ENCODE results near the gene SEMA6D. TPM values are rescaled to one million over a fixed set of nuclear protein-coding genes. Genes with fewer than 3 reads are reported as not detected.

Gene SEMA6D
- total RNA-seq, 1 donor = 8.0 TPM

DNA sequence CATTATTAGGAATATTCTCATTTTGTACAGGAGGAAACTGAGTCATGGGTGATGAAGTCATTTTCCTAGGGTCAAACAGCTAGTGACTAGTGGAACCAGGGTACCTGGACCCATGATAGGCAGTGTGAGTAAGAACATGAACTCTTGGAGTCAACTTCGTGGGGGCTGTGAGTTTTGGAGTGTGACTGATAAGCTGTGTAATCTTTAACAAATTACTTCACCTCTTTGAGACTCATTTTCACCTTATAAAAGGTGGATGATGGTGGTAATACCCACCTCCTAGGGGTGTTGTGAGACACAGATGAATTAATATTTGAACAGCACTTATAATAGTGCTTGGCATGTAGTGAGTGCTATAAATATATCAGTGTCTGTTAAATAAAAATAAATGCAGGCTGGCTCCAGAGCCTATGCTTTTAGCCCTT is 9.1 kb downstream of the SEMA6D start:
- no peaks in the 10 kb centered on the region for H3K9me3 ChIP-seq (ENCODE audit: low read depth, low read length)
- H3K27ac ChIP-seq (ENCODE audit: low read depth, low read length) = no peak overlapping the region
- H3K4me2 ChIP-seq (ENCODE audit: insufficient read depth, low read length) = no peak overlapping the region
- no peak overlapping the region for H2AFZ ChIP-seq (ENCODE audit: low read length)
- no peaks in the 10 kb centered on the region for H3K79me2 ChIP-seq (ENCODE audit: insufficient read depth, low read length)
- no peak for DNase-seq (ENCODE audit: insufficient read length, low spot score, missing footprints)
- H3K4me3 ChIP-seq (ENCODE audit: insufficient read depth, low read length) = no peak overlapping the region
- H3K36me3 ChIP-seq (ENCODE audit: insufficient read depth, low read length) = no peaks in the 10 kb centered on the region
- no peaks in the 10 kb centered on the region for H4K20me1 ChIP-seq (ENCODE audit: insufficient read depth, low read length)
- TF ChIP-seq, protein P1, sequence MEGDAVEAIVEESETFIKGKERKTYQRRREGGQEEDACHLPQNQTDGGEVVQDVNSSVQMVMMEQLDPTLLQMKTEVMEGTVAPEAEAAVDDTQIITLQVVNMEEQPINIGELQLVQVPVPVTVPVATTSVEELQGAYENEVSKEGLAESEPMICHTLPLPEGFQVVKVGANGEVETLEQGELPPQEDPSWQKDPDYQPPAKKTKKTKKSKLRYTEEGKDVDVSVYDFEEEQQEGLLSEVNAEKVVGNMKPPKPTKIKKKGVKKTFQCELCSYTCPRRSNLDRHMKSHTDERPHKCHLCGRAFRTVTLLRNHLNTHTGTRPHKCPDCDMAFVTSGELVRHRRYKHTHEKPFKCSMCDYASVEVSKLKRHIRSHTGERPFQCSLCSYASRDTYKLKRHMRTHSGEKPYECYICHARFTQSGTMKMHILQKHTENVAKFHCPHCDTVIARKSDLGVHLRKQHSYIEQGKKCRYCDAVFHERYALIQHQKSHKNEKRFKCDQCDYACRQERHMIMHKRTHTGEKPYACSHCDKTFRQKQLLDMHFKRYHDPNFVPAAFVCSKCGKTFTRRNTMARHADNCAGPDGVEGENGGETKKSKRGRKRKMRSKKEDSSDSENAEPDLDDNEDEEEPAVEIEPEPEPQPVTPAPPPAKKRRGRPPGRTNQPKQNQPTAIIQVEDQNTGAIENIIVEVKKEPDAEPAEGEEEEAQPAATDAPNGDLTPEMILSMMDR (IDR thresholded peaks at IDR 0.05; ENCODE audit: extremely low read depth, low read depth, low read length) = no peak
- H3K27me3 ChIP-seq (ENCODE audit: insufficient read depth, low read length) = peaks cover 8% of the 10 kb centered on the region
- no peaks in the 10 kb centered on the region for H3K4me1 ChIP-seq (ENCODE audit: insufficient read depth, low read length)

DNA sequence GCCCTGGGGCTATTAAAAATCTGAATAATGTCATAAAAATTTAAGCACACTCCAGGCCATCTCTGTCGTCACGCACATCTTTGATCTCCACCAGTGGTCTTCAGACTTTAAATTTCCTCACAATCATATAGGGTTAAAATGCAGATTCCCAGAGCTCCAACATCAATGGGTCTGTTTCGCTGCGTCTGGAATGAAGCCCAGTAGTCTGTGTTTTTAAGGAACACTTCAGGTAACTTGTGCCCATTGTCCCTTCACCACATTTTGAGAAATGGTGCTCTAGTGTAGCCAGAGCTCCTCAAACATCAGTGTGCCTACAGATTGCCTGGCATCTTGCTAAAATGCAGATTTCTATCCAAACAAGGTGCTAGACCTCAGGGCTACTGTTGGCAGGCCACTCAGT is 9.8 kb downstream of the SEMA6D start:
- TF ChIP-seq, protein P1 (IDR thresholded peaks at IDR 0.05; ENCODE audit: extremely low read depth, low read depth, low read length) = no peak
- Histone ChIP-seq H3K4me3 (ENCODE audit: insufficient read depth, low read length) (no peak overlapping the region), H4K20me1 (ENCODE audit: insufficient read depth, low read length) (no peaks in the 10 kb centered on the region), H3K36me3 (ENCODE audit: insufficient read depth, low read length) (no peaks in the 10 kb centered on the region), H3K79me2 (ENCODE audit: insufficient read depth, low read length) (no peaks in the 10 kb centered on the region), H3K9me3 (ENCODE audit: low read depth, low read length) (no peaks in the 10 kb centered on the region), H2AFZ (ENCODE audit: low read length) (no peak overlapping the region), H3K4me2 (ENCODE audit: insufficient read depth, low read length) (no peak overlapping the region), H3K27ac (ENCODE audit: low read depth, low read length) (no peak overlapping the region), H3K4me1 (ENCODE audit: insufficient read depth, low read length) (no peaks in the 10 kb centered on the region), H3K27me3 (ENCODE audit: insufficient read depth, low read length) (peaks cover 4% of the 10 kb centered on the region)
- no peak for DNase-seq (ENCODE audit: insufficient read length, low spot score, missing footprints)

DNA sequence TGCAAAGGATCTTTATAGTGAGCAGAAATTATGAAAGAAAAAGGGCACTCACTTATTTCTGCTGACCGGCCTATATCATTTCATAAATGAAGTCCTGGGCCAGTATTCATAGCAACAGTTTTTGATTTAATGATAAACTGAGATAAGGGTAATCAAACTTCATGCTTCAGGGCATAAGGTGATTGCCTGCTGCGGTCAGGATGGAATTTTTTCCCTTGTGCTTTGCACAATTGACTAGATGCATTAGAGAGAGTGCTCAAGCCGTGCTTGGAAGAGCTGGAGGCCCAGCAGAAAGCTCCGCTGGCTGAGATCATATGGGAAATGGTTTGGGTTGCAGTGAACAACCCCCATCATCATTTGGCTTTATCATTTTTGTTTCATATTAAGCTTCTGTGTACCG is 10.4 kb downstream of the SEMA6D start:
- Histone ChIP-seq H3K9me3 (ENCODE audit: low read depth, low read length) (no peaks in the 10 kb centered on the region), H3K79me2 (ENCODE audit: insufficient read depth, low read length) (no peaks in the 10 kb centered on the region), H3K4me3 (ENCODE audit: insufficient read depth, low read length) (no peak overlapping the region), H3K27ac (ENCODE audit: low read depth, low read length) (no peak overlapping the region), H3K4me2 (ENCODE audit: insufficient read depth, low read length) (no peak overlapping the region), H3K36me3 (ENCODE audit: insufficient read depth, low read length) (no peaks in the 10 kb centered on the region), H3K27me3 (ENCODE audit: insufficient read depth, low read length) (peaks cover 4% of the 10 kb centered on the region), H2AFZ (ENCODE audit: low read length) (no peak overlapping the region), H3K4me1 (ENCODE audit: insufficient read depth, low read length) (no peaks in the 10 kb centered on the region), H4K20me1 (ENCODE audit: insufficient read depth, low read length) (no peaks in the 10 kb centered on the region)
- DNase-seq (ENCODE audit: insufficient read length, low spot score, missing footprints) = no peak
- TF ChIP-seq, protein P1 (IDR thresholded peaks at IDR 0.05; ENCODE audit: extremely low read depth, low read depth, low read length) = no peak

DNA sequence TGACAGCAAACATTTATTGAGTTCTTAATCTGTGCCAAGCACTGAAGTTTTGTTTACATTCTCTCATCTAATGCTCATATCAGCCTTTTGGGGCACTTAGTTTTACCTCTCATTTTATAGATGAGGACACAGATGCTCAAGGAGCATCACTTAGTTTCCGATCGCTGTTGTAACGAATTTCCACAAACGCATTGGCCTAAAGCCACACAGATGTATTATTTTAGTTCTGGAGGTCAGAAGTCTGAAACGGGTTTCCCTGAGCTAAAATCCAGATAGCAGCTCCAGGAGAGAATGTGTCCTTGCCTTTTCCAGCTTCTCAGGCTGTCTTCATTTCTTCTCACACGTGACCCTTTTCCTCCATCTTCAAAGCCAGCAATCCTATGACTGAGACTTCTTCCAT is 11.1 kb downstream of the SEMA6D start:
- no peak overlapping the region for H3K27ac ChIP-seq (ENCODE audit: low read depth, low read length)
- H3K4me2 ChIP-seq (ENCODE audit: insufficient read depth, low read length) = no peak overlapping the region
- TF ChIP-seq, protein P1 (IDR thresholded peaks at IDR 0.05; ENCODE audit: extremely low read depth, low read depth, low read length) = no peak
- H3K9me3 ChIP-seq (ENCODE audit: low read depth, low read length) = no peaks in the 10 kb centered on the region
- no peaks in the 10 kb centered on the region for H4K20me1 ChIP-seq (ENCODE audit: insufficient read depth, low read length)
- H3K4me1 ChIP-seq (ENCODE audit: insufficient read depth, low read length) = no peaks in the 10 kb centered on the region
- no peak for DNase-seq (ENCODE audit: insufficient read length, low spot score, missing footprints)
- no peaks in the 10 kb centered on the region for H3K36me3 ChIP-seq (ENCODE audit: insufficient read depth, low read length)
- H2AFZ ChIP-seq (ENCODE audit: low read length) = no peak overlapping the region
- H3K27me3 ChIP-seq (ENCODE audit: insufficient read depth, low read length) = peaks cover under 1% of the 10 kb centered on the region
- no peaks in the 10 kb centered on the region for H3K79me2 ChIP-seq (ENCODE audit: insufficient read depth, low read length)
- H3K4me3 ChIP-seq (ENCODE audit: insufficient read depth, low read length) = no peak overlapping the region

Data from osteoblast (primary cell).